ENCODE results near the gene MBNL3. TPM values are rescaled to one million over a fixed set of nuclear protein-coding genes. Genes with fewer than 3 reads are reported as not detected.
"Not testable (repeated sequence)": the region's sequence is repeated elsewhere in the genome, so short reads cannot be mapped to it uniquely, and the experiment has no call there.

The MBNL3 gene
- total RNA-seq, 1 experiment from 2014 or later = 0.07 TPM

GRCh38 chrX:132384301-132384700 lies 104.5 kb downstream of the MBNL3 start:
- DNase-seq (ENCODE audit: extremely low read depth, low read depth) = no peak

DNA sequence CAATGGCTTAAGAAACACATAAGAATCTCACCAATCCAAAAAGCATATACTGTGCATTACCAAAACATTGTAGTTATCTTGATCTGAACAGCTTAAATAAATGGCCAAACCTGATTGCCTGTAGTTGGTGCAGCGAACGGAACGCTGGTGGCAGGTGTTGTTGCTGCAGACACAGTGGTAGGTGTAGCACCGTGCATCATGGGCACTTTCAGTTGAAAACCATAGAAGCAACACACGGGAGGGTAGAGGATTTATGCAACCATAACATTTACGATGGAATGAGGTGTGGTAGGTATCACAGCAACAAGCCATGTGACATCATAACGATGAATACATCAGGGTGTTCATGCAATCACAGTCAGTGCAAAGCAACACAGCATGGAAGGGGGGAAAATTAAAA lies 106.8 kb downstream of the MBNL3 start:
- no peak for DNase-seq (ENCODE audit: extremely low read depth, low read depth)

- DNase-seq (ENCODE audit: extremely low read depth, low read depth) = no peak
These were observed 110.6 kb downstream of the MBNL3 start for GRCh38 chrX:132378281-132378680.

- no peak for DNase-seq (ENCODE audit: extremely low read depth, low read depth)
These were observed 112.9 kb downstream of the MBNL3 start for GRCh38 chrX:132375941-132376340.

DNA sequence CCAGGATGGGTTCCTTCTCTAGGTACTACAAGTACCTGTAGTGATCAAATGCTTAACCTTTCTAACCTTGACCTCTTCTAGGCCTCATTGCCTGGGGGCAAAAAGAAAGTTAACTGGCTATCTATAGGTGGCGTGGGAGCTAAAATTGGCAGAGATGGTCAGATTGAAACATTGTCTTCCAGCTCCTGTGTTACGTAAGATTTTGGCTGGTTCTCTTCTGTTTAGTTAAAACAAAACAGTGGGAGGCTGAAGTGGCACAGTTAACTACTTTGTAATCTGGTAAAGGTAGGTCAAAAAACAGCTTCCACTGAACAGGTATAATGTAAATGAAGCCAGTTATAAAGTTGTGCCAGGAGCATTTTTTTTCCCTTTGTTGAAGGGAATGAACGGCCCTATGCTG lies 115.2 kb downstream of the MBNL3 start:
- DNase-seq (ENCODE audit: extremely low read depth, low read depth) = no peak

GRCh38 chrX:132369617-132370326 lies 119.1 kb downstream of the MBNL3 start:
- DNase-seq (ENCODE audit: extremely low read depth, low read depth) = no peak

- DNase-seq (ENCODE audit: extremely low read depth, low read depth) = no peak
These were observed 120.9 kb downstream of the MBNL3 start for GRCh38 chrX:132367984-132368383.

GRCh38 chrX:132367314-132367713 lies 121.5 kb downstream of the MBNL3 start:
- no peak for DNase-seq (ENCODE audit: extremely low read depth, low read depth)

DNA sequence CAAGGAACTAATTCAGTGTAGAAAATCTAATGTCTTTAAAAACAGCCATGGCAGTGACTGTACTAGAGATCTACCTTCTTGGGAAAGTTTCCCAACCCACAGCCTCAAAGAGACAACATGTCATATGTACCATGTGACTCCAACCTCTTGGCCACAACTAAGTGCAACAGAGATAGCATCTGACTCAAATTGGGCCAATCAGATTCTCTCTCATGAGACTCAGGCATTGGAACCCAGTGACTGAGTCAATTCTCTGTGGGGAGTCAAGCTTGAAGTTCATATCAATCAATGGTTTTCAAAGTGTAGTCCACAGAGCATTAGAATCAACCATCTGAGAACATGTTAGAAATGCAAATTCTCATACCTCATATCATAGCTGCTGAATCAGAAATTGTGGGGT lies 123.3 kb downstream of the MBNL3 start:
- DNase-seq (ENCODE audit: extremely low read depth, low read depth) = no peak

GRCh38 chrX:132364313-132364712 lies 124.5 kb downstream of the MBNL3 start:
- DNase-seq (ENCODE audit: extremely low read depth, low read depth) = no peak

- DNase-seq (ENCODE audit: extremely low read depth, low read depth) = no peak
These were observed 135.4 kb downstream of the MBNL3 start for GRCh38 chrX:132353430-132353829.

DNA sequence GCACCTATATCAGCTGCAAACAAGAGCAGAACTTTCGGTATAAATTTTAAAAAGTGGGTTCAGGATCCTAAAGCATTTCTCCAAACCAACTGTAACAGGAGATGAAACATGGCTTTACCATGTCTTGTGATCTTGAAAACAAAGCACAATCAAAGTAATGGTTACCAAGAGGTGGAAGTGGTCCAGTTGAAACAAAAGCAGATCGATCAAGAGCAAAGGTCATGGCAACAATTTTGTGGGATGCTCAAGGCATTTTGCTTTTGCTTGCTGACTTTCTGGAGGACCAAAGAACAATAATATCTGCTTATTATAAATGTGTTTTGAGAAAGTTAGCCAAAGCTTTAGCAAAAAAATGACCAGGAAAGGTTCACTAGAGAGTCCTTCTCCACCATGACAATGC lies 152.7 kb downstream of the MBNL3 start:
- DNase-seq (ENCODE audit: extremely low read depth, low read depth) = no peak

DNA sequence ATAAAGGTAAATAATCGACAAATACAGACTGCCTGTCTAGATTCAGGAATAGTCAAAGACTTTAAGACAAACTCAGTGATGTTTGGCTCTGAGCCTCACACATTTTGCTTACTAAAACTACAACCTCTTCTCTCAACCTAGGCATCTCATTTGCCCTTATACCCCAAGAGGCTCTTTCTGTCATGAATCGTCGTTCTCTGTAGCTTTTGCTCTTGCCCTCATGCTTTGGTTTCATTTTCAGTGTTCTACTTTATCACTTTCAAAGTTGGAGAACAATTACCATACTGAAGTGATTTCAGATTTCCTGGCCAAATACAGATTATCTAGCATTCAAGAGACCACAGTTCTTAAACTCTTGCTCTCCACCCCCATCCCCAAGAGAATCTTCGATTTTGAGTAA lies 155.5 kb downstream of the MBNL3 start:
- no peak for DNase-seq (ENCODE audit: extremely low read depth, low read depth)

GRCh38 chrX:132331532-132331931 lies 157.3 kb downstream of the MBNL3 start:
- DNase-seq (ENCODE audit: extremely low read depth, low read depth) = no peak

- DNase-seq (ENCODE audit: extremely low read depth, low read depth) = no peak
These were observed 157.8 kb downstream of the MBNL3 start for GRCh38 chrX:132331000-132331399.

GRCh38 chrX:132330156-132330729 lies 158.6 kb downstream of the MBNL3 start:
- DNase-seq (ENCODE audit: extremely low read depth, low read depth) = no peak

GRCh38 chrX:132326960-132327359 lies 161.9 kb downstream of the MBNL3 start:
- not testable (repeated sequence) for DNase-seq (ENCODE audit: extremely low read depth, low read depth)
